Astrocyte of the cerebellum (primary cell): ENCODE results near the gene GATA3.

Source experiments
- DNase-seq: peaks from one replicate; pipeline ENCODE4 v3.0.0-alpha.2; 2011; ENCODE audit warnings: low read depth
- H3K4me3 ChIP-seq: 2 replicates; pipeline ENCODE4 v1.5.1; 2011; ENCODE audit warnings: mild to moderate bottlenecking, low read depth, low read length, moderate library complexity
- in situ Hi-C: cut with HindIII; loops from 2 replicates; pipeline ENCODE4 v1.10.0; 2017; ENCODE audit warnings: low sequenced_read_pairs
- TF ChIP-seq, protein P1 (sequence below): IDR thresholded peaks from 2 replicates; pipeline ENCODE4 v1.5.1; 2012; ENCODE audit warnings: low read length, low read depth, moderate library complexity, mild to moderate bottlenecking; ENCODE audit errors: missing control alignments

Gene GATA3

DNA sequence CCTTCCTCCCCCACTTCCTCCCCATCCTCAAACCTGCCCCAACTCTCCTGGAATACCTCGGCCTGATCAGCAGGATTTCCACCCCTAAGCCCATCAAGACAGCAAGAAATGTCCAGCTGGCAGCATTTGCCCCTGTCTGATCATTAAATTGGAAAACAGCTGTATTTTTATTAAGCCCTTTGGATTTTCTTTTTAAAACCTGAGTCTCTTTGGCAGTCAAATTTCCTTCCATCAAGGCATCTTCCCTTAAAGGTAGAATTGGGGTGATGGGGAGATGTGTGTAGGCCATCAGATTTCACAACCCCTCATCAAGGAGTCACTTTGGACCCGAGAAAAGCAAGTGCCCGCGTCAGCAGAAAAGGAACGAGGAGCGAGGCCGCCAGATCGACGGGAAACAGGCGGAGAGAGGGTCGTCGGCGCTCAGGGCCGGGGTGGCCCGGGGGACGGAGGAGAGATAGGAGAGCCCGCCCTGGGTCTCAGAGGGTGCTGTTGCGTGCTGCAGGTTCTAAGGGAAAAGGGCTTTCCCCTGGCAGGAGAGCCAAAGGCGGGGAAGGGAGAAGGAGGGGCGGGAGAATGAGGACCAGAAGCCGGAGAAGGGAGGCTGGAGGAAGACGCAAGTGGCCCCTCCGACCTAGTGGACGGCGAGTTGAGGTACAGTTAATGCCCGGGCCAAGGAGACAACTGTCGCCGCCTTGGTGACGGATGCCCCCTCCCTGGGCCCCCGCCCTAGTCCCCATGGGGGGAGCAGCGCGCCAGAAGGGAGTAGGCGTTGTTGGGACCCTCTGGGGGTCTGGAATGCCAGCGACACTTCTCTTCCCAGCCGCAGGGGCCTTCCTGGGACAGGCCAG is 11.5 kb upstream of the GATA3 start:
- no peak overlapping the region for H3K4me3 ChIP-seq
- TF ChIP-seq, protein P1, sequence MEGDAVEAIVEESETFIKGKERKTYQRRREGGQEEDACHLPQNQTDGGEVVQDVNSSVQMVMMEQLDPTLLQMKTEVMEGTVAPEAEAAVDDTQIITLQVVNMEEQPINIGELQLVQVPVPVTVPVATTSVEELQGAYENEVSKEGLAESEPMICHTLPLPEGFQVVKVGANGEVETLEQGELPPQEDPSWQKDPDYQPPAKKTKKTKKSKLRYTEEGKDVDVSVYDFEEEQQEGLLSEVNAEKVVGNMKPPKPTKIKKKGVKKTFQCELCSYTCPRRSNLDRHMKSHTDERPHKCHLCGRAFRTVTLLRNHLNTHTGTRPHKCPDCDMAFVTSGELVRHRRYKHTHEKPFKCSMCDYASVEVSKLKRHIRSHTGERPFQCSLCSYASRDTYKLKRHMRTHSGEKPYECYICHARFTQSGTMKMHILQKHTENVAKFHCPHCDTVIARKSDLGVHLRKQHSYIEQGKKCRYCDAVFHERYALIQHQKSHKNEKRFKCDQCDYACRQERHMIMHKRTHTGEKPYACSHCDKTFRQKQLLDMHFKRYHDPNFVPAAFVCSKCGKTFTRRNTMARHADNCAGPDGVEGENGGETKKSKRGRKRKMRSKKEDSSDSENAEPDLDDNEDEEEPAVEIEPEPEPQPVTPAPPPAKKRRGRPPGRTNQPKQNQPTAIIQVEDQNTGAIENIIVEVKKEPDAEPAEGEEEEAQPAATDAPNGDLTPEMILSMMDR: no peak
- in situ Hi-C loops: no loop called here
- DNase-seq: no peak

DNA sequence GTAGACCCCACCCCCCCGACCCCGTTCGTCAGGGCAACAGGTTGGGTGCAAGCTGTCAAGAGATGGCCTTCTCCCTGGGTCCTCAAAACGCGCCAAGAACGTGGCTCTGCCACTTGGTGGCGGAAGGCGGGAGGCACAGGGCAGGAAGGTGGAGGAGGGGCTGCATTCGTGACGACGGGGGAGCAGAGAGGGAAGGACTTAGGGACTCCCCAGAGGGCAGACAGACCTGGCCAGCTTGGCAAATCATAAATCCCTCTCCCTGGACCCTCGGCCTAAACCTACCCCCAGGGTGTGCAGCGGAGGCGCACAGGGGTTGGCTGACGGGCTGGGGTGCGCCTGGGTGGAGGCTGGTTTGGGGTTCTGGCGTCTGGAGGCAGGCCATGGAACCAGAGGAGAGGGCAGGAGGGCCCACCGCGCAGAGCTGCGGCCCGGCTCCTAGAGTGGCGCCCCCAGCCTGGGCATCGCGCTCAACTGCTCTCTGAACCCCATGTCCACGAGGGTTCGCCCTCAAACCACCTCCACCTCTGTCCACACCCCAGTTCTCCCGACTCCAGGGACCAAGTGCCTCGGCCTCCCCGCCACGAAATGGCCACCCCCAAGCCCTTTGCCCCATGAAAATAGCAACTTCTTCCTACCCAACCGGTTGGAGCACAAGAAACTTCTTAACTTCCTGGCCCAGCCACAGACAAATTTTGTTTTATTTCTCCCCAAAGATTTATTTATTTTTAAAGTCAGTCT is 10.8 kb upstream of the GATA3 start:
- DNase-seq: no peak
- no peak overlapping the region for H3K4me3 ChIP-seq
- in situ Hi-C loops: no loop called here
- TF ChIP-seq, protein P1: no peak

DNA sequence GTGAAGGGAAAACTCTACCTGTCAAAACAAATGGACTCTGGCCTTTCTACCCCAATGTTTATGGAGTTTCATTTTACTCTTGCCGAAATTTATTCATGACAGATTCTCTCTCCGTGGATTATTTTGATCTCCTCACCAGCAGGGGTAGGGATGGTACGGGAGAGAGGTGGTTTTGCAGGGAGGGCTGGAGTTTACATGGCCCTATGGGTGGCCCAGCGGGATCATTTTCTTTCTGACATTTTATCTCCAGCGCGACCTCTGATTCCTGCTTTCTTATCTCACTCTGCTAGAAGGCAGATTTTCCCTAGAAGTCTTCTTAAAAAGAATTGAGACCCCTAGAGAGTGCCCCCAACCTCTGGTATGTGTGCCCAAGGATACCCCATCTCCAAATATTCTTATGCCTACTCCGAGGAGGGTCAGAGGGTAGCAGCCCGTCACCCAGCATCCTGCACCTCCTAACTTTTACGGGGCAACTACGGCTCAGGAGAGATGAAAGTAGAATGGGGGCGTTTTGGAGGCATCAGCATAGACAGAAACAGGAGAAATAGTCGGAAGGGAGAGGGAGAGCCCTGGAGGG is 10.1 kb upstream of the GATA3 start:
- TF ChIP-seq, protein P1: no peak
- in situ Hi-C loops: no loop called here
- no peak for DNase-seq
- H3K4me3 ChIP-seq: no peak overlapping the region

DNA sequence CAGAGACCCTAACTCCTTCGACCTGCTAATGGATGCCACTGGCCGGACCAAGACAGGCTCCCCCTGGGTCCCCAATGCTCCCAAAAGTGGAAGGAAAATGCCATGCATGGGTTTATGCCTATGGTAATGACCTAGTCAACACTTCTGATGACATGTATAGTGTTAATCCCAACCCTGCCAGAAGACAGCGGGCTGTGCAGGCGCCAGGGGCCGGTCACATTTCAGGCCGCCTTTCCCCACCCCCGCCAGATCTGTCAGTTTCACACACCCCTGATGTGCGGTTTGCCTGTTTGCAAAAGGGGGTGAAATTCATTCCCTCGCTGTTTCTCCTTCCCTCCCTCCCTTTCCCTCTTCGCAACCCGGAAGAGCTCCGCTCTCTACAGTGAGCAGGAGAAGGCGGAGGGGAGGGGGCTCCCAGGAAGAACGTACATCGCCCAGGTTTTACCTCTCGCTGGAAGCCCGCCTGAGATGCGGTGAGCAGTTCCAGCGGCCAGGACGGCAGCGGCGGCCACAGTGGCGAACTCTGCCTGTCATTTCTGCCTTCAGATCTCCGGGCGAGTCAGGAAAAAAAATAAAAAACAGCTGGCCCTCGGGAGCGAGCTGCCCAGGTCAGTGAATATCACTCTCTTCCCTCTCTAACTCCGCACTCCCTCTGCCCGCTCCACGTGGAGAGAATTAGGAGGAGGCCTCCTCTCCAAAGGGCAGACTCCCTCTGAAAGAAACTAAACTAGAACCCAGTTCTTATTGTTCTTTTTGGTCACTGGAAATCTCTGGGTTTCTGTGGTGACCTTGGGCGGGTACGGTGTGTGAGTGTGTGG is 9.4 kb upstream of the GATA3 start:
- no peak for DNase-seq
- in situ Hi-C loops: no loop called here

DNA sequence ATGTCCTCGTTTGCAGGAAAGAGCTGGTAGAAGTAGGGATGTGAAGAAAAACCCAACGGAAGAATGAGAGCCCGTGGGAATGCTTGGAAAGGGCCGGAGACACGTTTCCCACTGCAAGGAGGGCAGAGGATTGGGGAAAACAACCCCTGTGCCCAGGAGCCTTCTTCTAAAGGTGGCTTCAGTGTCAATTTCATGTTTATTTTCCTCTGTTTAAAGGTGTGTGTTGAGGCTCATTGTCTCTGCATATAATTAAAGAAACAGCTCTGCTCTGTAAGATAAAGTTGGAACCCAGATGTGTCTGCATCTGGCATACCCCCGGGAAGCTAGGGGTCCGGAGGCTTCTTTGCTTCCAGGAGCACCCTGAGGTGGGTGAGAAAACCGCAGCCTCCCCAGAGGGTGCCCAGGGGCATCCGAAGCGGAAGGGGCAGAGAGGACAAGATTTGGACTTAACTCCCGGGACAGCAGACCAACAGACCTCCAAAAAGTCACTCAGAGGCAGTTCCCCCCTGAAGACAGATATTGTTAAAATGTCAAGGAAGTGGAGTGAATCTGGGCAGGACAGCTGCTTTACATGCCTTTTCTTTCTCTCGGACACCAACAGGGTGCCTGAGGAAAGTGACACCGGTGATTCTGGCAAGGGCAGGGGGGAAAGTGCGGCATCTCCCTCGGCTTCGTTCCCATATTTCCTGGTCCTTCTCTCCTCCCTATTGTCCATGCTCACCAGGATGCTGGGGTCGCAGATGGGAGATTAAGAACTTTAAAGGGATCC is 8.6 kb upstream of the GATA3 start:
- in situ Hi-C loops: no loop called here
- no peak overlapping the region for H3K4me3 ChIP-seq
- DNase-seq: no peak

More for the DNA sequence above, 9.4 kb upstream of the GATA3 start:
- TF ChIP-seq, protein P1: no peak
- no peak overlapping the region for H3K4me3 ChIP-seq

More for the DNA sequence above, 8.6 kb upstream of the GATA3 start:
- TF ChIP-seq, protein P1: no peak
